Neural cell (in vitro differentiated cells): ENCODE results near the gene CIART. TPM values are rescaled to one million over a fixed set of nuclear protein-coding genes. Genes with fewer than 3 reads are reported as not detected.

ENCODE experiments used
- H2AFZ ChIP-seq: fragments of 200-600, 300-800 bp; sonication (generic), shearing (Covaris generic); 2 replicates; pipeline ENCODE4 v1.6.0; 2014; ENCODE audit warnings: low read depth, mild to moderate bottlenecking, antibody characterized with exemption, low read length, moderate library complexity
- H3F3A ChIP-seq: fragments of 200-600 bp; shearing (Covaris generic); 2 replicates; pipeline ENCODE4 v1.6.1; 2016; ENCODE audit warnings: mild to moderate bottlenecking, moderate library complexity, mixed read lengths, antibody characterized with exemption, low read length; ENCODE audit not compliant: insufficient read depth, poor library complexity, severe bottlenecking
- H3K27ac ChIP-seq: fragments of 200-600, 300-800 bp; sonication (generic), shearing (Covaris generic); 2 replicates; pipeline ENCODE4 v1.5.1; 2014; ENCODE audit warnings: mild to moderate bottlenecking, low read length, moderate library complexity
- H3K27me3 ChIP-seq: fragments of 300-800, 200-600 bp; sonication (generic), shearing (Covaris generic); 2 replicates; pipeline ENCODE4 v1.6.0; 2014; ENCODE audit warnings: mild to moderate bottlenecking, low read depth, low read length, moderate library complexity; ENCODE audit not compliant: insufficient read depth
- H3K36me3 ChIP-seq: fragments of 300-800, 200-600 bp; sonication (generic), shearing (Covaris generic); 2 replicates; pipeline ENCODE4 v1.5.1; 2014; ENCODE audit warnings: mild to moderate bottlenecking, antibody characterized with exemption, low read length, moderate library complexity; ENCODE audit not compliant: insufficient read depth
- H3K4me2 ChIP-seq: fragments of 300-800, 200-600 bp; sonication (generic), shearing (Covaris generic); 2 replicates; pipeline ENCODE4 v1.6.0; 2014; ENCODE audit warnings: mild to moderate bottlenecking, low read length
- H3K4me3 ChIP-seq: fragments of 300-800, 200-600 bp; sonication (generic), shearing (Covaris generic); 2 replicates; pipeline ENCODE4 v1.5.1; 2014; ENCODE audit warnings: mild to moderate bottlenecking, low read length, moderate library complexity
- H3K79me2 ChIP-seq: fragments of 200-600 bp; shearing (Covaris generic); replicated peaks from 2 replicates; pipeline ENCODE4 v1.6.0; 2014; ENCODE audit warnings: mild to moderate bottlenecking, low read length, moderate library complexity; ENCODE audit not compliant: insufficient read depth
- H3K9ac ChIP-seq: fragments of 300-800, 200-600 bp; sonication (generic), shearing (Covaris generic); 2 replicates; pipeline ENCODE4 v1.6.1; 2016; ENCODE audit warnings: mild to moderate bottlenecking, low read length, mixed read lengths
- H3K9me2 ChIP-seq: fragments of 200-600 bp; shearing (Covaris generic); 2 replicates; pipeline ENCODE4 v1.6.1; 2016; ENCODE audit warnings: mild to moderate bottlenecking, low read length, mixed read lengths; ENCODE audit not compliant: insufficient read depth
- H3K9me3 ChIP-seq: fragments of 200-600, 300-800 bp; sonication (generic), shearing (Covaris generic); 2 replicates; pipeline ENCODE4 v1.6.1; 2016; ENCODE audit warnings: mild to moderate bottlenecking, mixed run types, low read length, moderate library complexity, mixed read lengths
- H4K20me1 ChIP-seq: fragments of 200-600 bp; shearing (Covaris generic); 2 replicates; pipeline ENCODE4 v1.6.1; 2016; ENCODE audit warnings: mild to moderate bottlenecking, mixed run types; ENCODE audit not compliant: insufficient read depth
- CTCF ChIP-seq: fragments of 450-650 bp; IDR thresholded peaks from 2 replicates; pipeline ENCODE4 v1.5.1; 2014; ENCODE audit warnings: antibody characterized with exemption, mild to moderate bottlenecking, moderate library complexity; ENCODE audit not compliant: poor library complexity, severe bottlenecking
- EP300 ChIP-seq: fragments of 450-650 bp; conservative IDR thresholded peaks from 2 replicates; pipeline ENCODE4 v1.6.1; 2014; ENCODE audit warnings: antibody characterized with exemption, mild to moderate bottlenecking, moderate library complexity; ENCODE audit not compliant: poor library complexity, severe bottlenecking
- EZH2 ChIP-seq: fragments of 200-600, 300-800 bp; shearing (Covaris generic), sonication (generic); IDR thresholded peaks from 2 replicates; pipeline ENCODE4 v1.6.1; 2014; ENCODE audit warnings: antibody characterized with exemption, low read length, borderline replicate concordance, mild to moderate bottlenecking; ENCODE audit not compliant: insufficient read depth, poor library complexity, severe bottlenecking
- MXI1 ChIP-seq: fragments of 450-650 bp; conservative IDR thresholded peaks from 2 replicates; pipeline ENCODE4 v1.6.1; 2014; ENCODE audit warnings: antibody characterized with exemption, mild to moderate bottlenecking; ENCODE audit not compliant: poor library complexity, severe bottlenecking
- POLR2AphosphoS5 ChIP-seq: IDR thresholded peaks from 2 replicates; pipeline ENCODE4 v1.6.1; 2012
- RAD21 ChIP-seq: fragments of 450-650 bp; conservative IDR thresholded peaks from 2 replicates; pipeline ENCODE4 v1.6.1; 2014; ENCODE audit warnings: antibody characterized with exemption, mild to moderate bottlenecking, moderate library complexity
- REST ChIP-seq: IDR thresholded peaks from 2 replicates; pipeline ENCODE4 v1.6.1; 2012; ENCODE audit warnings: borderline replicate concordance
- SMC3 ChIP-seq: fragments of 450-650 bp; conservative IDR thresholded peaks from 2 replicates; pipeline ENCODE4 v1.6.1; 2014; ENCODE audit warnings: antibody characterized with exemption, mild to moderate bottlenecking, moderate library complexity; ENCODE audit not compliant: poor library complexity
- TAF1 ChIP-seq: IDR thresholded peaks from 2 replicates; pipeline ENCODE4 v1.6.1; 2012; ENCODE audit warnings: low read depth
- polyA plus RNA-seq: library from polyadenylated mRNA; depleted of rRNA; stranded (reverse); fragments of >200 nt; gene quantifications from 2 replicates; pipeline ENCODE4 v1.2.3, GENCODE V29; 2014

Gene CIART
- polyA plus RNA-seq, 1 donor from 2014 or later: 7.3 TPM

GRCh38 chr1:150235294-150235851, 47.0 kb upstream of the CIART start:
- H3K79me2 ChIP-seq: peaks cover 27% of the 10 kb centered on the region

GRCh38 chr1:150235852-150236613, 46.3 kb upstream of the CIART start, which contains the start of gene ANP32E:
TSS of gene ANP32E (minus strand) at chr1:150236112. CDS start at chr1:150235786, 326 bp downstream.
- no peaks in the 10 kb centered on the region for H3K9me2 ChIP-seq
- H3K79me2 ChIP-seq: peaks cover 27% of the 10 kb centered on the region
- TF ChIP-seq MXI1: peak; percentile 86
- peak; percentile 56 for TF ChIP-seq CTCF
- TF ChIP-seq TAF1: peak; percentile 100
- TF ChIP-seq POLR2AphosphoS5: peak; percentile 94
- TF ChIP-seq RAD21: peak; percentile 20
- TF ChIP-seq EZH2: no peak
- peak; percentile 62 for TF ChIP-seq EP300
- peak; percentile 99 for TF ChIP-seq REST
- TF ChIP-seq SMC3: peak; percentile 31
- H3K27ac ChIP-seq: peak within 1 kb of the TSS; percentile 17
- H3F3A ChIP-seq: no peaks in the 10 kb centered on the region
- no peaks in the 10 kb centered on the region for H3K9me3 ChIP-seq
- no peaks in the 10 kb centered on the region for H3K27me3 ChIP-seq
- peak within 1 kb of the TSS; percentile 85 for H3K4me3 ChIP-seq
- H3K4me2 ChIP-seq: peak within 1 kb of the TSS; percentile 91
- H3K36me3 ChIP-seq: no peaks in the 10 kb centered on the region
- peak within 1 kb of the TSS; percentile 51 for H2AFZ ChIP-seq
- no peaks in the 10 kb centered on the region for H4K20me1 ChIP-seq
- H3K9ac ChIP-seq: peak within 1 kb of the TSS; percentile 55

More at GRCh38 chr1:150235294-150235851, 47.0 kb upstream of the CIART start:
- TF ChIP-seq RAD21 (no peak), TAF1 (no peak), EP300 (no peak), REST (no peak), EZH2 (no peak)
- peak overlapping the region; percentile 85 for H3K4me3 ChIP-seq
- H3K36me3 ChIP-seq: no peaks in the 10 kb centered on the region
- H4K20me1 ChIP-seq: no peaks in the 10 kb centered on the region
- H3K4me2 ChIP-seq: peak overlapping the region; percentile 91
- peak overlapping the region; percentile 15 for H3K27ac ChIP-seq
- no peaks in the 10 kb centered on the region for H3K27me3 ChIP-seq
- H3K9ac ChIP-seq: peak overlapping the region; percentile 55
- H3F3A ChIP-seq: no peaks in the 10 kb centered on the region
- H2AFZ ChIP-seq: peak overlapping the region; percentile 29
- H3K9me2 ChIP-seq: no peaks in the 10 kb centered on the region
- H3K9me3 ChIP-seq: no peaks in the 10 kb centered on the region
